H1 (cell line): ENCODE data around the gene FBXW8. TPM values are rescaled to one million over a fixed set of nuclear protein-coding genes. Genes with fewer than 3 reads are reported as not detected.

Experiments
- CTCF ChIA-PET: fragments of 300-600 bp; sonication (Branson Sonifier 250); formaldehyde crosslinking; loops from one replicate; lab custom pipeline; 2021; ENCODE audit not compliant: partially characterized antibody; lab: Charles Lee
- POLR2A ChIA-PET: fragments of 300-600 bp; sonication (Branson Sonifier 250); formaldehyde crosslinking; loops from one replicate; lab custom pipeline; 2021; ENCODE audit warnings: inconsistent platforms; ENCODE audit not compliant: partially characterized antibody; lab: Charles Lee
- DNase-seq, 2 experiments: peaks; one replicate each; pipeline versions ENCODE4 v3.0.0 to v3.0.0-alpha.2; 2010 to 2022; ENCODE audit warnings: low spot score in 2 of 2, low read depth in 1 of 2, mixed read lengths in 1 of 2
- FAIRE-seq: peaks from 2 replicates; lab custom pipeline; 2011; peaks lifted over from hg19 to GRCh38; lab: Jason Lieb, UNC
- H2AFZ ChIP-seq: 2 replicates; pipeline ENCODE4 v1.8.1; 2012; ENCODE audit warnings: low read length, inconsistent platforms
- H2AK5ac ChIP-seq: 2 replicates; pipeline ENCODE4 v1.6.1; 2013; ENCODE audit warnings: low read depth, low read length
- H2BK120ac ChIP-seq: replicated peaks from 2 replicates; pipeline ENCODE3; 2013; ENCODE audit warnings: low read depth, low read length, inconsistent platforms
- H2BK12ac ChIP-seq: 2 replicates; pipeline ENCODE4 v1.6.1; 2013; ENCODE audit warnings: low read depth, low read length
- H2BK15ac ChIP-seq: 2 replicates; pipeline ENCODE4 v1.6.1; 2013; ENCODE audit warnings: low read length
- H2BK20ac ChIP-seq: 2 replicates; pipeline ENCODE4 v1.6.1; 2013; ENCODE audit warnings: low read length
- H2BK5ac ChIP-seq: 2 replicates; pipeline ENCODE4 v1.6.1; 2013; ENCODE audit warnings: low read depth, low read length
- H3K14ac ChIP-seq: 2 replicates; pipeline ENCODE4 v1.6.1; 2013; ENCODE audit warnings: inconsistent platforms; ENCODE audit not compliant: insufficient read length
- H3K18ac ChIP-seq: 2 replicates; pipeline ENCODE4 v1.6.1; 2013; ENCODE audit warnings: low read length; ENCODE audit errors: extremely low read depth
- H3K23ac ChIP-seq: 2 replicates; pipeline ENCODE4 v1.6.1; 2013; ENCODE audit warnings: inconsistent platforms; ENCODE audit not compliant: insufficient read length
- H3K23me2 ChIP-seq: 2 replicates; pipeline ENCODE4 v1.6.1; 2013; ENCODE audit warnings: low read depth, low read length
- H3K27ac ChIP-seq: 2 replicates; pipeline ENCODE4 v1.6.1; 2011; ENCODE audit warnings: low read depth, low read length, inconsistent platforms
- H3K27me3 ChIP-seq, 4 experiments: replicated peaks in 1 of 4; 1 replicate in 1 of 4; 2 replicates in 3 of 4; pipeline versions ENCODE4 v1.6.1 to v1.8.1; 2011 to 2013; ENCODE audit warnings: low read length in 3 of 4, mild to moderate bottlenecking in 3 of 4, inconsistent platforms in 2 of 4, mixed read lengths in 2 of 4, moderate library complexity in 1 of 4; ENCODE audit not compliant: control insufficient read depth in 3 of 4, insufficient read depth in 3 of 4; ENCODE audit errors: extremely low read depth in 1 of 4
- H3K36me3 ChIP-seq, 4 experiments: 2 replicates each; pipeline versions ENCODE4 v1.6.1 to v1.8.1; 2011 to 2013; ENCODE audit warnings: mild to moderate bottlenecking in 4 of 4, low read length in 3 of 4, moderate library complexity in 2 of 4, control low read depth in 1 of 4, inconsistent platforms in 1 of 4; ENCODE audit not compliant: insufficient read depth in 4 of 4, control insufficient read depth in 2 of 4
- H3K4ac ChIP-seq: replicated peaks from 2 replicates; pipeline ENCODE3; 2013; ENCODE audit warnings: low read length, low read depth, mixed read lengths, inconsistent platforms; ENCODE audit not compliant: insufficient read length
- H3K4me1 ChIP-seq, 4 experiments: replicated peaks in 1 of 4; 1 replicate in 1 of 4; 2 replicates in 3 of 4; pipeline versions ENCODE4 v1.6.1 to v1.8.1; 2011 to 2013; ENCODE audit warnings: low read length in 3 of 4, inconsistent platforms in 2 of 4, mixed read lengths in 1 of 4; ENCODE audit not compliant: insufficient read depth in 4 of 4, control insufficient read depth in 3 of 4
- H3K4me2 ChIP-seq, 2 experiments: 2 replicates each; pipeline versions ENCODE4 v1.6.1 to v1.8.1; 2011 to 2013; ENCODE audit warnings: low read depth in 2 of 2, low read length in 2 of 2, control low read depth in 1 of 2, inconsistent platforms in 1 of 2, mild to moderate bottlenecking in 1 of 2; ENCODE audit not compliant: insufficient read depth in 1 of 2
- H3K4me3 ChIP-seq, 4 experiments: fragments of 200-600, 300-600 bp in 1 of 4; sonication (generic), shearing (Covaris generic), sonication (Bioruptor Twin) in 1 of 4; 2 replicates each; pipeline versions ENCODE4 v1.5.1 to v1.8.1; 2011 to 2016; ENCODE audit warnings: low read length in 4 of 4, low read depth in 3 of 4, control low read depth in 2 of 4, inconsistent platforms in 2 of 4, mild to moderate bottlenecking in 2 of 4, mixed read lengths in 1 of 4, moderate library complexity in 1 of 4; ENCODE audit not compliant: insufficient read depth in 2 of 4; ENCODE audit errors: extremely low read depth in 1 of 4
- H3K56ac ChIP-seq: replicated peaks from 2 replicates; pipeline ENCODE3; 2013; ENCODE audit warnings: low read depth, mild to moderate bottlenecking, mixed read lengths, low read length, inconsistent platforms; ENCODE audit not compliant: insufficient read length
- H3K79me1 ChIP-seq: 2 replicates; pipeline ENCODE4 v1.6.1; 2013; ENCODE audit warnings: low read depth, low read length, control low read depth
- H3K79me2 ChIP-seq, 2 experiments: 2 replicates each; pipeline versions ENCODE4 v1.6.1 to v1.8.1; 2012 to 2013; ENCODE audit warnings: low read length in 2 of 2, mild to moderate bottlenecking in 2 of 2, inconsistent platforms in 1 of 2; ENCODE audit not compliant: insufficient read depth in 2 of 2, control insufficient read depth in 1 of 2
- H3K9ac ChIP-seq, 4 experiments: replicated peaks in 1 of 4; 1 replicate in 1 of 4; 2 replicates in 3 of 4; pipeline versions ENCODE4 v1.6.1 to v1.8.1; 2011 to 2013; ENCODE audit warnings: low read depth in 3 of 4, low read length in 3 of 4, control low read depth in 2 of 4, mild to moderate bottlenecking in 2 of 4, moderate library complexity in 2 of 4, inconsistent platforms in 1 of 4; ENCODE audit errors: extremely low read depth in 1 of 4
- H3K9me3 ChIP-seq, 2 experiments: 2 replicates each; pipeline versions ENCODE4 v1.6.1 to v1.8.1; 2012 to 2013; ENCODE audit warnings: mild to moderate bottlenecking in 2 of 2, moderate library complexity in 2 of 2, control low read depth in 1 of 2, inconsistent platforms in 1 of 2, low read depth in 1 of 2, low read length in 1 of 2, mixed read lengths in 1 of 2; ENCODE audit not compliant: insufficient read depth in 2 of 2
- H4K20me1 ChIP-seq, 2 experiments: replicated peaks in 1 of 2; 2 replicates each; pipeline versions ENCODE3 to v1.8.1; 2011 to 2013; ENCODE audit warnings: inconsistent platforms in 2 of 2, low read length in 2 of 2, mild to moderate bottlenecking in 1 of 2; ENCODE audit not compliant: insufficient read depth in 2 of 2, control insufficient read depth in 1 of 2
- H4K5ac ChIP-seq: 2 replicates; pipeline ENCODE4 v1.6.1; 2013; ENCODE audit warnings: low read length, low read depth, mixed read lengths, inconsistent platforms; ENCODE audit not compliant: insufficient read length
- H4K8ac ChIP-seq: 2 replicates; pipeline ENCODE4 v1.8.0; 2013; ENCODE audit warnings: mild to moderate bottlenecking, moderate library complexity, low read length, inconsistent platforms; ENCODE audit not compliant: insufficient read depth; ENCODE audit errors: extremely low read depth
- H4K91ac ChIP-seq: replicated peaks from 2 replicates; pipeline ENCODE3; 2013; ENCODE audit warnings: low read length, mixed read lengths, inconsistent platforms; ENCODE audit not compliant: insufficient read length
- BCL11A ChIP-seq, 2 experiments: IDR thresholded peaks; one replicate each; pipeline ENCODE4 v1.6.1; 2011; ENCODE audit warnings: low read depth in 2 of 2, low read length in 2 of 2, mild to moderate bottlenecking in 2 of 2
- EGR1 ChIP-seq: IDR thresholded peaks from 2 replicates; pipeline ENCODE4 v1.6.1; 2011; ENCODE audit warnings: low read depth, low read length, borderline replicate concordance
- RNF2 ChIP-seq: fragments of 200-900, 300-1000 bp; sonication (generic); IDR thresholded peaks from 2 replicates; pipeline ENCODE4 v1.7.1; 2016; ENCODE audit warnings: borderline replicate concordance, low read depth, mild to moderate bottlenecking, antibody characterized with exemption, low read length; ENCODE audit not compliant: poor library complexity, severe bottlenecking; ENCODE audit errors: missing control alignments
- SP2 ChIP-seq: IDR thresholded peaks from 2 replicates; pipeline ENCODE4 v1.6.1; 2012; ENCODE audit warnings: mild to moderate bottlenecking, low read length, inconsistent platforms
- SUZ12 ChIP-seq: fragments of 200-600 bp; sonication (generic); IDR thresholded peaks from 2 replicates; pipeline ENCODE4 v1.6.1; 2012; ENCODE audit warnings: mild to moderate bottlenecking, inconsistent platforms, low read length, moderate library complexity, mixed read lengths
- TBP ChIP-seq: IDR thresholded peaks from 2 replicates; pipeline ENCODE4 v1.6.1; 2011; ENCODE audit warnings: low read depth, low read length, improper control_type of control experiment
- WGBS, 2 experiments: shearing (Covaris generic) in 1 of 2; methylation state at CpG; one replicate each; pipeline versions ENCODE4 v1.1.6 to v1.1.7; 2013 to 2015; ENCODE audit warnings: low lambda C conversion rate in 2 of 2, mixed read lengths in 2 of 2, inconsistent platforms in 1 of 2, low coverage in 1 of 2, missing lambda C conversion rate in 1 of 2; ENCODE audit not compliant: insufficient replicate concordance in 2 of 2, insufficient coverage in 1 of 2, insufficient read length in 1 of 2; ENCODE audit errors: extremely low coverage in 1 of 2, missing lambda C conversion rate in 1 of 2; 5-methylcytosine and 5-hydroxymethylcytosine counted together
- polyA plus RNA-seq, 7 experiments: library from polyadenylated mRNA; depleted of rRNA in 3 of 7; stranded (reverse) in 5 of 7; unstranded in 2 of 7; fragments of >200 nt in 5 of 7; fragments of 200-250 nt in 2 of 7; gene quantifications; 1 replicate in 5 of 7; 2 replicates in 1 of 7; 4 replicates in 1 of 7; pipeline versions ENCODE4 v1.2.1 to v1.2.3, GENCODE V29; 2011 to 2013; ENCODE audit warnings: missing spikeins in 2 of 7, mixed read lengths in 2 of 7
- total RNA-seq: library from RNA; stranded (reverse); fragmentation: NEBNext Ultra II Directional; extraction: Animal tissue kit (Norgen Biotek cat#: 25700); gene quantifications from 2 replicates; pipeline ENCODE4 v1.2.1, GENCODE V29; 2021
- TF ChIP-seq, protein P1 (sequence below): IDR thresholded peaks from 2 replicates; pipeline ENCODE4 v1.6.1; 2012; ENCODE audit warnings: low read length, inconsistent platforms

Gene FBXW8
- total and polyA plus RNA-seq, 2 of the 8 experiments (the other 6 are each of a cell fraction or from before 2014, with no cell fraction given) = 15.8 to 16.0 TPM

- H3K79me2 ChIP-seq = no peaks in the 10 kb centered on the region
- FAIRE-seq (no peak), DNase-seq (no peak)
Observed at GRCh38 chr12:116903818-116904217, 6.9 kb upstream of the FBXW8 start.

More at GRCh38 chr12:116903818-116904217, 6.9 kb upstream of the FBXW8 start:
- H4K91ac ChIP-seq = no peak overlapping the region
- no peak overlapping the region for H4K5ac ChIP-seq
- H4K20me1 ChIP-seq = no peaks in the 10 kb centered on the region
- no peak overlapping the region for H3K14ac ChIP-seq
- WGBS, 2 experiments = 75% methylated on average over 4 of the region's 4 CpGs; no CpG with 5 or more reads in 1 of the 2 experiments
- H3K9me3 ChIP-seq = no peaks in the 10 kb centered on the region
- ChIA-PET CTCF (interaction anchor here (0.6 to 1.3 kb wide), 3 partner anchors 22 to 55 kb away, joined by 3 read pairs; no protein-coding TSS in a partner anchor), POLR2A (interaction anchor here (1.7 kb wide), 1 partner anchor 22 kb away, joined by 5 read pairs; no protein-coding TSS in a partner anchor)
- no peak overlapping the region for H2BK20ac ChIP-seq
- H2BK120ac ChIP-seq = no peak overlapping the region
- no peak overlapping the region for H3K23ac ChIP-seq
- no peaks in the 10 kb centered on the region for H3K27me3 ChIP-seq
- no peak overlapping the region for H3K18ac ChIP-seq
- H3K27ac ChIP-seq = no peak overlapping the region
- no peak overlapping the region for H3K9ac ChIP-seq
- H2AFZ ChIP-seq = no peak overlapping the region
- TF ChIP-seq, protein P1, sequence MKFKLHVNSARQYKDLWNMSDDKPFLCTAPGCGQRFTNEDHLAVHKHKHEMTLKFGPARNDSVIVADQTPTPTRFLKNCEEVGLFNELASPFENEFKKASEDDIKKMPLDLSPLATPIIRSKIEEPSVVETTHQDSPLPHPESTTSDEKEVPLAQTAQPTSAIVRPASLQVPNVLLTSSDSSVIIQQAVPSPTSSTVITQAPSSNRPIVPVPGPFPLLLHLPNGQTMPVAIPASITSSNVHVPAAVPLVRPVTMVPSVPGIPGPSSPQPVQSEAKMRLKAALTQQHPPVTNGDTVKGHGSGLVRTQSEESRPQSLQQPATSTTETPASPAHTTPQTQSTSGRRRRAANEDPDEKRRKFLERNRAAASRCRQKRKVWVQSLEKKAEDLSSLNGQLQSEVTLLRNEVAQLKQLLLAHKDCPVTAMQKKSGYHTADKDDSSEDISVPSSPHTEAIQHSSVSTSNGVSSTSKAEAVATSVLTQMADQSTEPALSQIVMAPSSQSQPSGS = no peak
- TF ChIP-seq SP2 (no peak), RNF2 (no peak), EGR1 (no peak), BCL11A (IDR thresholded peaks at IDR 0.05; ENCODE audit: low read depth in 2 of 2, low read length in 2 of 2) (no peak), TBP (peak; percentile 90), SUZ12 (no peak)
- no peak overlapping the region for H3K56ac ChIP-seq
- no peak overlapping the region for H2BK5ac ChIP-seq
- no peak overlapping the region for H3K4ac ChIP-seq
- H3K79me1 ChIP-seq = no peaks in the 10 kb centered on the region
- no peaks in the 10 kb centered on the region; a peak in 1 of 7 replicates for H3K4me1 ChIP-seq
- no peak overlapping the region for H2BK12ac ChIP-seq
- no peak overlapping the region for H4K8ac ChIP-seq
- no peak overlapping the region for H3K4me3 ChIP-seq
- no peak overlapping the region for H3K4me2 ChIP-seq
- no peak overlapping the region for H2AK5ac ChIP-seq
- no peaks in the 10 kb centered on the region for H3K36me3 ChIP-seq
- H2BK15ac ChIP-seq = no peak overlapping the region
- H3K23me2 ChIP-seq = no peaks in the 10 kb centered on the region
